ENCODE results near the gene BRI3. TPM values are rescaled to one million over a fixed set of nuclear protein-coding genes. Genes with fewer than 3 reads are reported as not detected.

Gene BRI3
- total RNA-seq, 6 experiments from 2014 or later = 34.7 to 160 (median 137) TPM

GRCh38 chr7:98330926-98331529, 49.5 kb downstream of the BRI3 start:
- DNase-seq = no peak
- ATAC-seq = no peak
- intact Hi-C loops (cut with DNase I) = no loop called here
- H3K36me3 ChIP-seq = no peaks in the 10 kb centered on the region
- no peak overlapping the region for H3K4me3 ChIP-seq
- TF ChIP-seq POLR2A (IDR thresholded peaks at IDR 0.05) (no peak), CTCF (IDR thresholded peaks at IDR 0.05) (no peak)
- no peaks in the 10 kb centered on the region for H3K27me3 ChIP-seq
- WGBS (ENCODE audit: insufficient coverage, low coverage, low lambda C conversion rate, missing lambda C conversion rate) = 91% methylated on average over 4 of the region's 5 CpGs
- no peak overlapping the region for H3K27ac ChIP-seq
- H3K4me1 ChIP-seq = no peaks in the 10 kb centered on the region
- no peaks in the 10 kb centered on the region for H3K9me3 ChIP-seq

- TF ChIP-seq CTCF (IDR thresholded peaks at IDR 0.05) (no peak), POLR2A (IDR thresholded peaks at IDR 0.05) (no peak)
- DNase-seq (no peak), ATAC-seq (no peak)
- H3K9me3 ChIP-seq = no peaks in the 10 kb centered on the region
- 83% methylated on average over 1 of the region's 1 CpG for WGBS (ENCODE audit: insufficient coverage, low coverage, low lambda C conversion rate, missing lambda C conversion rate)
- H3K4me3 ChIP-seq = no peak overlapping the region
- no peak overlapping the region for H3K27ac ChIP-seq
- no peaks in the 10 kb centered on the region for H3K27me3 ChIP-seq
- H3K36me3 ChIP-seq = no peaks in the 10 kb centered on the region
- intact Hi-C loops (cut with DNase I) = no loop called here
- no peaks in the 10 kb centered on the region for H3K4me1 ChIP-seq
These were observed 52.6 kb downstream of the BRI3 start for GRCh38 chr7:98334081-98334480.

- no peaks in the 10 kb centered on the region for H3K9me3 ChIP-seq
- ATAC-seq = no peak
- no peak overlapping the region for H3K27ac ChIP-seq
- WGBS (ENCODE audit: insufficient coverage, low coverage, low lambda C conversion rate, missing lambda C conversion rate) = 93% methylated on average over 6 of the region's 8 CpGs
- no peaks in the 10 kb centered on the region for H3K27me3 ChIP-seq
- H3K36me3 ChIP-seq = no peaks in the 10 kb centered on the region
- H3K4me3 ChIP-seq = no peak overlapping the region
- TF ChIP-seq CTCF (IDR thresholded peaks at IDR 0.05) = no peak
- no peak for TF ChIP-seq POLR2A (IDR thresholded peaks at IDR 0.05)
- DNase-seq = no peak
- no peaks in the 10 kb centered on the region for H3K4me1 ChIP-seq
- intact Hi-C loops (cut with DNase I) = no loop called here
These were observed 54.0 kb downstream of the BRI3 start for GRCh38 chr7:98335411-98335977.

- ATAC-seq (no peak), DNase-seq (no peak)
- 91% methylated on average over 6 of the region's 6 CpGs for WGBS (ENCODE audit: insufficient coverage, low coverage, low lambda C conversion rate, missing lambda C conversion rate)
- H3K9me3 ChIP-seq = no peaks in the 10 kb centered on the region
- peaks cover 0 to 6% (median 0%) of the 10 kb centered on the region in 4 donors for H3K4me1 ChIP-seq
- no peak overlapping the region for H3K4me3 ChIP-seq
- H3K27me3 ChIP-seq = no peaks in the 10 kb centered on the region
- intact Hi-C loops (cut with DNase I) = no loop called here
- no peak overlapping the region for H3K27ac ChIP-seq
- TF ChIP-seq POLR2A (IDR thresholded peaks at IDR 0.05) (no peak), CTCF (IDR thresholded peaks at IDR 0.05) (no peak)
- H3K36me3 ChIP-seq = no peaks in the 10 kb centered on the region
These were observed 57.0 kb downstream of the BRI3 start for GRCh38 chr7:98338441-98338840.
